Activated CD8-positive, alpha-beta T cell treated with anti-CD3 and anti-CD28 coated beads for 36 hours (primary cell): Measurements from ENCODE around the gene HADH. TPM values are rescaled to one million over a fixed set of nuclear protein-coding genes. Genes with fewer than 3 reads are reported as not detected.
"Not testable (repeated sequence)": the region's sequence is repeated elsewhere in the genome, so short reads cannot be mapped to it uniquely, and the experiment has no call there.

Source experiments
- ATAC-seq: fragments of 200-7000 bp; cut with Tn5 transposase; one replicate; pipeline ENCODE4 v1.10.0; 2021; ENCODE audit warnings: mild to moderate bottlenecking, moderate library complexity
- CTCF ChIA-PET: fragments of 350-600 bp; sonication (Branson Sonifier 250); formaldehyde crosslinking; loops from one replicate; lab custom pipeline; 2021; ENCODE audit warnings: antibody characterized with exemption; lab: Charles Lee
- POLR2A ChIA-PET: fragments of 350-600 bp; sonication (Branson Sonifier 250); formaldehyde crosslinking; loops from one replicate; lab custom pipeline; 2021; ENCODE audit warnings: antibody characterized with exemption; lab: Charles Lee
- DNase-seq: peaks from one replicate; pipeline ENCODE4 v3.0.0-alpha.2; 2020
- H3K27ac Mint-ChIP-seq: one replicate; pipeline ENCODE4 v1.8.0; 2021; ENCODE audit warnings: mild to moderate bottlenecking, mixed read lengths
- H3K27me3 Mint-ChIP-seq: one replicate; pipeline ENCODE4 v1.8.0; 2021; ENCODE audit warnings: mixed read lengths
- H3K36me3 Mint-ChIP-seq: one replicate; pipeline ENCODE4 v1.8.0; 2021; ENCODE audit warnings: low read depth, mixed read lengths
- H3K4me1 Mint-ChIP-seq: one replicate; pipeline ENCODE4 v1.8.0; 2021; ENCODE audit warnings: low read depth, mixed read lengths
- H3K4me3 Mint-ChIP-seq: one replicate; pipeline ENCODE4 v1.8.0; 2021; ENCODE audit warnings: mild to moderate bottlenecking, moderate library complexity, mixed read lengths
- H3K9me3 Mint-ChIP-seq: one replicate; pipeline ENCODE4 v1.8.0; 2021; ENCODE audit warnings: mixed read lengths
- intact Hi-C: fragments of 100-400 bp; cut with micrococcal nuclease; formaldehyde crosslinking; loops from one replicate; pipeline ENCODE4 v1.10.0; 2022
- total RNA-seq, 2 experiments: library from RNA; stranded (reverse); gene quantifications; one replicate each; pipeline ENCODE4 v1.2.3, GENCODE V29; 2021
- TF ChIP-seq, protein P1 (sequence below): fragments of 200-600 bp; IDR thresholded peaks from one replicate; pipeline ENCODE4 v1.8.0; 2022; ENCODE audit warnings: antibody characterized with exemption, mild to moderate bottlenecking

HADH gene
- total RNA-seq, 2 experiments from 2014 or later = 50.3 to 50.7 TPM

GRCh38 chr4:107956011-107956410 is 33.7 kb upstream of the HADH start:
- ATAC-seq (no peak), DNase-seq (no peak)
- H3K9me3 Mint-ChIP-seq = peaks cover 18% of the 10 kb centered on the region
- peaks cover 1% of the 10 kb centered on the region for H3K27me3 Mint-ChIP-seq
- H3K4me3 Mint-ChIP-seq = no peak overlapping the region
- H3K36me3 Mint-ChIP-seq = peaks cover 7% of the 10 kb centered on the region
- no peaks in the 10 kb centered on the region for H3K4me1 Mint-ChIP-seq
- H3K27ac Mint-ChIP-seq = no peak overlapping the region
- TF ChIP-seq, protein P1, sequence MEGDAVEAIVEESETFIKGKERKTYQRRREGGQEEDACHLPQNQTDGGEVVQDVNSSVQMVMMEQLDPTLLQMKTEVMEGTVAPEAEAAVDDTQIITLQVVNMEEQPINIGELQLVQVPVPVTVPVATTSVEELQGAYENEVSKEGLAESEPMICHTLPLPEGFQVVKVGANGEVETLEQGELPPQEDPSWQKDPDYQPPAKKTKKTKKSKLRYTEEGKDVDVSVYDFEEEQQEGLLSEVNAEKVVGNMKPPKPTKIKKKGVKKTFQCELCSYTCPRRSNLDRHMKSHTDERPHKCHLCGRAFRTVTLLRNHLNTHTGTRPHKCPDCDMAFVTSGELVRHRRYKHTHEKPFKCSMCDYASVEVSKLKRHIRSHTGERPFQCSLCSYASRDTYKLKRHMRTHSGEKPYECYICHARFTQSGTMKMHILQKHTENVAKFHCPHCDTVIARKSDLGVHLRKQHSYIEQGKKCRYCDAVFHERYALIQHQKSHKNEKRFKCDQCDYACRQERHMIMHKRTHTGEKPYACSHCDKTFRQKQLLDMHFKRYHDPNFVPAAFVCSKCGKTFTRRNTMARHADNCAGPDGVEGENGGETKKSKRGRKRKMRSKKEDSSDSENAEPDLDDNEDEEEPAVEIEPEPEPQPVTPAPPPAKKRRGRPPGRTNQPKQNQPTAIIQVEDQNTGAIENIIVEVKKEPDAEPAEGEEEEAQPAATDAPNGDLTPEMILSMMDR = no peak
- intact Hi-C loops = no loop called here
- CTCF ChIA-PET = no interaction called here
- POLR2A ChIA-PET = no interaction called here

- H3K4me3 Mint-ChIP-seq = no peak overlapping the region
- no peak for ATAC-seq
- no peak for DNase-seq
- no peaks in the 10 kb centered on the region for H3K4me1 Mint-ChIP-seq
- H3K27me3 Mint-ChIP-seq = no peaks in the 10 kb centered on the region
- ChIA-PET POLR2A (no interaction called here), CTCF (no interaction called here)
- no peak overlapping the region for H3K27ac Mint-ChIP-seq
- TF ChIP-seq, protein P1 = no peak
- H3K36me3 Mint-ChIP-seq = no peaks in the 10 kb centered on the region
- intact Hi-C loops = no loop called here
- H3K9me3 Mint-ChIP-seq = peaks cover 6% of the 10 kb centered on the region
Measured at GRCh38 chr4:107966903-107967302, 22.8 kb upstream of the HADH start.

DNA sequence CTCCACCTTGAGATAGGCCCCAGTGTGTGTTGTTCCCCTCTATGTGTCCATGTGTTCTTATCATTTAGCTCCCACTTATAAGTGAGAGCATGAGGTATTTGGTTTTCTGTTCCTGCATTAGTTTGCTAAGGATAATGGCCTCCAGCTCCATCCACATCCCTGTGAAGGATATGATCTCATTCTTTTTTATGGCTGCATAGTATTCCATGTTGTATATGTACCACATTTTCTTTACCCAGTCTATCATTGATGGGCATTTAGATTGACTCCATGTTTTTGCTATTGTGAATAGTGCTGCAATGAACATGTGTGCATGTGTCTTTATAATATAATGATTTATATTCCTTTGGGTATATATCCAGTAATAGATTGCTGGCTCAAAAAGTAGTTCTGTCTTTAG is 22.2 kb upstream of the HADH start:
- H3K27ac Mint-ChIP-seq, intact Hi-C loops, H3K36me3 Mint-ChIP-seq, DNase-seq, H3K4me3 Mint-ChIP-seq, H3K9me3 Mint-ChIP-seq, H3K27me3 Mint-ChIP-seq, POLR2A ChIA-PET, ATAC-seq, CTCF ChIA-PET, H3K4me1 Mint-ChIP-seq: not testable (repeated sequence)

GRCh38 chr4:107967921-107968320 is 21.8 kb upstream of the HADH start:
- POLR2A ChIA-PET, H3K4me3 Mint-ChIP-seq: not testable (repeated sequence)

DNA sequence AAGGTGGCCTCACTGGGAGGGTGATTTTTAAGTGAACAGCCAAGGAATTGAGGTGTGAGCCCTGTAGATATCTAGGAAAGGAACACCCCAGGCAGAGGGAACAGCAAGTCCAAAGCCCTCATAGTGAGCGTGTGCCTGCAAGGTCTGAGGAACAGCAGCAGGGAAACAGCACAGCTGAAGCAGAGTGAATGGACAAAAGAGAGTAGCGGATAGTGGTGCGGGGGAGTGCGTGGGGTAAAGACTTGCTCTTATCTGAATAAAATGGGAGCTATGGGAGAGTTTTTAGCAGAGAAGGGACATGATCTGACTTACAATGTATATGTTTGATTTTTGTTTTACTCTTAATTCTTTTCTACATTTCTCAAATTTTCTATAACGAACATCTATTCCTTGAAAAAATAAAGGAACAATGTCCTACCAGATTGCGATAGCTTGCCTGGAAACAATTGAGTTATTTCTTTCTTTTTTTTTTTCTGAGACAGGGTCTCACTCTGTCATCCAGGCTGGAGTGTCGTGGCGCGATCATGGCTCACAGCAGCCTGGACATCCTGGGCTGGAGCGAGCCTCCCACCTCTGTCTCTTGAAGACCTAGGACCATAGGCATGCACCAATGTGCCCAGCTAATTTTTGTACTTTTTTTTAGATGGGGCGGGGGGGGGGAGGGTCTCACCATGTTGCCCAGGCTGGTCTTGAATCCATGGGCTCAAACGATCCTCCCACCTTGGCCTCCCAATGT is 19.5 kb upstream of the HADH start:
- no peak overlapping the region for H3K27ac Mint-ChIP-seq
- TF ChIP-seq, protein P1 = no peak
- H3K9me3 Mint-ChIP-seq = peaks cover 4% of the 10 kb centered on the region
- no peaks in the 10 kb centered on the region for H3K27me3 Mint-ChIP-seq
- no peaks in the 10 kb centered on the region for H3K36me3 Mint-ChIP-seq
- no peak for DNase-seq
- H3K4me1 Mint-ChIP-seq = peaks cover 2% of the 10 kb centered on the region
- ATAC-seq = no peak
- CTCF ChIA-PET = no interaction called here
- POLR2A ChIA-PET = no interaction called here
- intact Hi-C loops = no loop called here
- no peak overlapping the region for H3K4me3 Mint-ChIP-seq

More at GRCh38 chr4:107967921-107968320, 21.8 kb upstream of the HADH start:
- H3K27me3 Mint-ChIP-seq, DNase-seq, H3K27ac Mint-ChIP-seq, H3K9me3 Mint-ChIP-seq, intact Hi-C loops, H3K36me3 Mint-ChIP-seq, CTCF ChIA-PET, H3K4me1 Mint-ChIP-seq, ATAC-seq: not testable (repeated sequence)

GRCh38 chr4:107972605-107973004 is 17.1 kb upstream of the HADH start:
- Mint-ChIP-seq H3K27ac (no peak overlapping the region), H3K27me3 (no peaks in the 10 kb centered on the region), H3K9me3 (peaks cover under 1% of the 10 kb centered on the region), H3K36me3 (no peaks in the 10 kb centered on the region), H3K4me3 (no peak overlapping the region), H3K4me1 (peaks cover 2% of the 10 kb centered on the region)
- ATAC-seq = no peak
- ChIA-PET POLR2A (no interaction called here), CTCF (interaction anchor here (0.7 kb wide), 1 partner anchor 699 kb away, joined by 3 read pairs; no protein-coding TSS in a partner anchor)
- intact Hi-C loops = no loop called here
- TF ChIP-seq, protein P1 = no peak
- no peak for DNase-seq
